Activated T-cell treated with anti-CD3 and anti-CD28 coated beads, Interleukin-2, amount 50 U/mL, for 48 hours (primary cell): ENCODE measurements around the gene DAB2.
"Not testable (repeated sequence)": the region's sequence is repeated elsewhere in the genome, so short reads cannot be mapped to it uniquely, and the experiment has no call there.

Experiments used
- DNase-seq, 2 experiments: peaks; one replicate each; pipeline ENCODE4 v3.0.0-alpha.2; 2020

DAB2 gene

GRCh38 chr5:39417979-39418378, 6.8 kb downstream of the DAB2 start:
- DNase-seq, result no peak

GRCh38 chr5:39415201-39415600, 9.6 kb downstream of the DAB2 start:
- no peak for DNase-seq

- no peak for DNase-seq
Measured at GRCh38 chr5:39414426-39414825, 10.4 kb downstream of the DAB2 start.

GRCh38 chr5:39413771-39414170, 11.0 kb downstream of the DAB2 start:
- no peak for DNase-seq

GRCh38 chr5:39412721-39413394, 11.9 kb downstream of the DAB2 start:
- DNase-seq, result no peak

- no peak for DNase-seq
Measured at GRCh38 chr5:39411985-39412384, 12.8 kb downstream of the DAB2 start.

GRCh38 chr5:39411061-39411460, 13.7 kb downstream of the DAB2 start:
- DNase-seq, result no peak

- no peak for DNase-seq
Measured at GRCh38 chr5:39409033-39409432, 15.7 kb downstream of the DAB2 start.

- no peak for DNase-seq
Measured at GRCh38 chr5:39405083-39405843, 19.5 kb downstream of the DAB2 start.

GRCh38 chr5:39403761-39404160, 21.0 kb downstream of the DAB2 start:
- not testable (repeated sequence) for DNase-seq

GRCh38 chr5:39402140-39402539, 22.6 kb downstream of the DAB2 start:
- DNase-seq, result not testable (repeated sequence)

GRCh38 chr5:39400713-39401578, 23.8 kb downstream of the DAB2 start:
- DNase-seq, result no peak

GRCh38 chr5:39399135-39400036, 25.4 kb downstream of the DAB2 start:
- DNase-seq, result no peak

GRCh38 chr5:39396843-39397242, 27.9 kb downstream of the DAB2 start:
- no peak for DNase-seq

GRCh38 chr5:39395521-39395920, 29.3 kb downstream of the DAB2 start:
- DNase-seq, result no peak

GRCh38 chr5:39394946-39395345, 29.8 kb downstream of the DAB2 start:
- DNase-seq, result no peak

GRCh38 chr5:39390945-39391344, 33.8 kb downstream of the DAB2 start:
- DNase-seq, result no peak

GRCh38 chr5:39387293-39387692, 37.5 kb downstream of the DAB2 start:
- no peak for DNase-seq

GRCh38 chr5:39384271-39384670, 40.5 kb downstream of the DAB2 start:
- no peak for DNase-seq

- DNase-seq, result no peak
Measured at GRCh38 chr5:39381376-39381775, 43.4 kb downstream of the DAB2 start.

GRCh38 chr5:39379693-39380092, 45.1 kb downstream of the DAB2 start:
- DNase-seq, result no peak

GRCh38 chr5:39377613-39378012, 47.2 kb downstream of the DAB2 start:
- DNase-seq, result no peak
